ENCODE results near the gene CDKL2.

CDKL2 gene

DNA sequence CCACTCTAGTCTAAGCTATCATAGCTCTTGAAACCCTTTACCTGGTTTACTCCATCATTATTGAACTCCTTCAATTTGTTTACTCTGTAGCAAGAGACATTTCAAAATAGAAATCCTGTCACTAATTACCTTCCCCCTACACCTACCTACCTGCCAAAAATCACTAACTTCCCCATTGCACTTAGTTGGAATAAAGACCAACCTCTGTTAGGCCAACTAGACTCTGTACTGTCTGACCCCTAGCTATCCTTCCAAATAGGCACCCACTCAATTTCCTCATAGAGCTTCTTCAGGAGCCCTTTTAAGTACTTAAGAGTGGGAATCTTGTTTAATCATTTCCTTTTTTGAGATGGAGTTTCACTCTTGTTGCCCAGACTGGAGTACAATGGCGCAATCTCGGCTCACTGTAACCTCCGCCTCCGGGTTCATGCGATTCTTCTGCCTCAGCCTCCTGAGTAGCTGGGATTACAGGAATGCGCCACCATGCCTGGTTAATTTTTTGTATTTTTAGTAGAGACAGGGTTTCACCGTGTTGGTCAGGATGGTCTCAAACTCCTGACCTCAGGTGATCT is 8.9 kb upstream of the CDKL2 start:
- DNase-seq, result no peak

DNA sequence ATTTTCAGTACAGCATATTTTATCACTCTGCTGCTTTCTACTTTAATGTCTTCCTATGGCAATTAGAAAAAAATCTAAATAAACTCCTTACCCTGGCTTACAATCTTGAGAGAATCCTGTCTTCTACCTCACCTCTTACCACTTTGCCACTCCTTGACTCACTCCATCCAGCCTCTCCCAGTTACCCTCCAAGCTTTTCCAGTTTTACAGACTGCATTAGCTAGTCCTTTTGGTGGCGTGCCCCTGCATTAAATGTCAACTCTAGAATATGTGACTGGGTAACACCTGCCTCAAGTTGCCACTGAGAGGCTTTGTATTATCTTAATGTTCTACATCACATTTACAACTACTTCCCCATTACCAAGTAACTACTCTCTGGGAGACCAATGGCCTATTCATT is 7.5 kb upstream of the CDKL2 start:
- no peak for DNase-seq

DNA sequence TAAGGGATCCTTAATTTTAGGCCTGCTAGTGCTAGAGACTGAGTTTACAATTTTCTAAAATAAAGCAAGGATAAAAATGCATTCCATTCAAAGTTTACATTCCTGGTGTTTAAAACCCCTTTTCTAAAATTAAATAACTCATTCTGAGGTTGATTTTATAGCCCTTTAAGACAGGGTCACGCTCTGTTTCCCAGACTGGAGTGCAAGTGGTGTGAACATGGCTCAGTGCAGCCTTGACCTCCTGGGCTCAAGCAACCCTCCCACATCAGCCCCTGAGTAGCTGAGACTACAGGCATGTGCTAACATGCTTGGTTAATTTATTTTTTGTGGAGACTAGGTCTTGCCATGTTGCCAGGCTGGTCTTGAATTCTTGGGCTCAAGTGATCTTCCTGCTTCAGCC is 6.8 kb upstream of the CDKL2 start:
- DNase-seq, result no peak

DNA sequence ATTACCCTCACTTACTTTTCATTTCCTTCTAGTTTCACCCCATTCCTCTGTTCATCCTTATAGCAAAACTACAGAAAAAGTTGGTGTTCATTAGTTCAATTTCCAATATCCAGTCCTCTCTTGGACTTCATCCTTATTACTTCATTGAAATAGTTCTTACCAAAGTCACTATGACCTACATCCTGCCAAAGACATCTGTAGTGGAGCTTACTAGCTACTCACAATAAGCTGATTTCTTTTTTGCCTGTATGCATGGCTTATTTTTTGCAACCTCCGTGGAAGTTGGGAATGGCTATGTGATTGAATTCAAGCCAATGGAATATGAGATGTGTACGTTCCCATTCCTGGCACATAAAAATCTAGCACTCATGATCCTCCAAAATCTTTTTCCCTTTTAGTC is 4.6 kb upstream of the CDKL2 start:
- no peak for DNase-seq

DNA sequence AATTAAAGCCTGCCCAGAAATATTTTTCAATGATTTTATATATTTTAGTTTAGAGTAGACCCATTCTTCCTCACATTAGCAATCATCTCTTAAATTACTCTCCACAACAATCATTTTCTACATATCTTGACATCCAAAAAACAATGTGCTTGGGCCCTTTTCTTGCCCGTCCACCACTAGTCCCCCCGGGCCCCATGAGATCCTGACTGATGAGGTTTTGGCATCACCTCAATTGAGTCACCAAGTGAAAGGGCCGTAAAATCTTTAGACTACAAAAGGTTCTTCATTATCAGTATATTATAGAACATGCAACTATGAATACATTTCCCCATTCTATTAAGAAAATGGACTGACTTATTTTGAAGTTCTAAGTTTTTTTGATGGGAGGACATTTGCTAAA is 4.0 kb upstream of the CDKL2 start:
- DNase-seq, result no peak

DNA sequence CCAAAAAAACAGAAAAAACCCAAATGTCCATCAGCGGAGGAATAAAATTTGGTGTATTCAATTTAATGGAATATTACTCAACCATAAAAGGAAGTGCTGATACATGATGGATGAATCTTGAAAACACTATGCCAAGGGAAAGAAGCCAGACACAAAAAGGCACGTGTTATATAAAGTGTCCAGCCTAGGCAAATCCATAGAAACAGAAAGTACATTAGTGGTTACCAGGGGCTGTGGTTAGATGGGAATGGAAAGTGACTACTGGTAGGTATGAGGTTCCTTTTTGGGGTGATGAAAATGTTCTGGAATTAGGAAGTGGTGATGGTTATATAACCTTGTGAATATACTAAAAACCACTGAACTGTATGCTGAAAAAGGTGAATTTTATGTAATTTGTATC is 3.5 kb upstream of the CDKL2 start:
- DNase-seq, result no peak

DNA sequence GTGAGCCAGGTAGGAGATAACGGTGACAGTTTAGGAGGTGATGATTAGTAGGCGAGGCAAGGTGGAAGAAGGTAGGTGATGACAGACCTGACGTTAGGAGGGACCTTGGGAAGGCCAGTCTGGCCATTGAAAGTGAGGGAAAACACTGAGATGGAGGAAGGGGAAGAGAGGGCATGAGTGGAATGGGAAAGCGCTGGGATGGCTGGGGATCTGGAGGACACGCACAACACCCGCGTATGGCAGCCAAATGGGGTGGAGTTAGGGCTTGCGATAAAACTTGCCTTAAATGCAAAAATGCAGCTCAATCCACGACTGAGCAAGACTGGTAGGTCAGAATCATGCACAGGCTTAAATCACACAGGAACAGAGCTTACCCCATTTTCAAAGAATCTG is 605 bp upstream of the CDKL2 start:
- peak; percentile 29 for DNase-seq

DNA sequence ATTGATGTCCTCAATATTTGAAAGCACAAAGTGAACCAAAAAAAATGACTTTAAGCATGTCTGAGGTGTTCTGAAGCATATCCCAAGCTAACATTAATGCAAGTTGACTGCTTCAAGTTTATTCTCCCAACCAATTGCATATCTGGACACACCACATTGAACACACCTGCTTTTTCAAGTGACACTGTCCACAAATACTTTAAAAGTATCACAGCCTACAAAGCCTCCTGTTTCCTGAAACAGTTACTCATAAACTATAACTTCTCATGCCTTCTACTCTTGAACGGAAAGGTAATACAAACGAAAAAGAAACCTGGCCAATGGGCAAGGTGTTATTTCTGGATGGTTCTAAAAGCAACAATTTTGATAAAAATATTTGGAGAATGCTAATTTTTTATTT is 1.1 kb downstream of the CDKL2 start:
- no peak for DNase-seq

DNA sequence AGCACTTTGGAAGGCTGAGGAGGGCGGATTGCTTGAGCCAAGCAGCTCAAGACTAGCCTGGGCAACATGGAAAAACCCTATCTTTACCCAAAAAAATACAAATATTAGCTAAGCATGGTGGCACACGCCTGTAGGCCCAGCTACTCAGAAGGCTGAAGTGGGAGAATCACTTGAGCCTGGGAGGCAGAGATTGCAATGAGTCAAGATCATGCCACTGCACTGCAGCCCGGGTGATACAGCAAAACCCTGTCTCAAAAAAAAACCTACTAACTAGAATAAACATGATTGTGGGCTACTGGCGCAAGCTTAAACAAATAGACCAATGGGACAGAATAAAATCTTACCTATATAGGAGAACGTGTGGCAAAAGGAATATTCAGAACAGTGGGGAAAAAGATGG is 7.3 kb downstream of the CDKL2 start:
- no peak for DNase-seq

DNA sequence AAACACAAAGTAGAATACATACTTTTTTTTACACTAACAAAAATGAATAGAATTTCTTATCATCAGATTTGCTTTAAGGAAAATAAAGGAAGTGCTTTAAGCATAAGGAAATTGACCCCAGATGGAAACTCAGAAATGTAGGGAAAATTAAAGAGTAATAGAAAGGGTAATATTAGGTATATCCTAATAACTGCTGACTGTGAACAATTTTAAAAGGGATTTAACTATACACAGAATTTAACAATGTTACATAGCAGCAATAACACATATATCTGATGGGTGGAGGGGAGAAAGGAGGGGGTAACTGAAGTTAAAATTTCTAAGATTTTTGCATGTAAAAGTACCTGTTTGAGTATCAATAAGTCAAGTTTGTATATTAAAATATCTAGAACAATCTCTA is 8.6 kb downstream of the CDKL2 start:
- DNase-seq, result no peak

DNA sequence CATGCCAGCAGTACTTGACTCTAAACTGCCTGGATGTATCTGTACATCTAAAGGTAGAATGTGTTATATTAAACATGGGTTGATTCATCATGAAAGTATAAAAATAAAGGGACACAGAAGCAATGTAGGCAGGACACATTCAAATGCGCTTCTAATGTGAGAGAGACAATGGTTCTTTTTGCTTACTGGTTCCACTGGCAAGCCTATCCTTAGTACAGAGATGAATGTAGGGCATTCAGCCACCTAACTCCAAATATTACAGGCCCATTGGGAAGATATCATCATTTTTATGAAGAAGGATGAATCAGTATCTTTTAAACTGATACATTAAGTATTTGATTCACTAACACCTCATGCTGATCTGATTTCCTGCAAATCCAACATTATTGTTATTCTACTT is 18.0 kb downstream of the CDKL2 start:
- no peak for DNase-seq

DNA sequence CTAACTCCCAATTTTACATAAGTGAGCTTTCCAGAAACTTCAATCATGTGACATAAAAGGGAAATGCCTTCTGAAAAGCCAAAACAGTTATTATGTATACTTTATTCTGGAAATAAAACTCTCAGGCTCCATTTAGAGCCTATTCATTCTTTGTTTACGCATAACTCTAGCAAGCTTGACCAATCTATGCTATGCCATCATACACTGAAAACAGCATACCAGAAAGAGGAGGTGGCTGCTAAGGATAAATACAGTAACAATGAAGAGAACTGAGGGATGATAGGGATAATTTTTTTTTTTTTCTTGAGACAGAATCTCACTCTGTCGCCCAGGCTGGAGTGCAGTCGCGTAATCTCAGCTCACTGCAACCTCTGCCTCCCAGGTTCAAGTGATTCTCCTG is 24.4 kb downstream of the CDKL2 start:
- DNase-seq, result no peak

DNA sequence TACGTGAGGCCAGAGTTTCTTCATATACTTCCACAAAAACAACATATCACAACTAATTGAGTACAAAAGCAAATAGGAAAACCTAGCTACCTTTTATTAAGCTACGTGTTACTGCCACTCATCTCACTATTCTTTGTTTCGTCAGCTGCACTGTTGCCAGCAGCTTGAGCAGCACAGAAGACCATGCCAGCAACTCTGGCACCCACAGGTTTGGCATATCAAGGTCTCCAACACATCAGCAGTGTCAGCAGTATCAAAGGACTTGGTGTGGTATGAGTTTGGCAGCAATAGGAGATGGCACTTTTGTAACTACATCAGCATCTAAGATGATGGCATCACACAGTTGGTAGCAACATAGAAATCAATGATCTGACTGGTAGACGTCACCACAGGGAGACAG is 30.7 kb downstream of the CDKL2 start:
- DNase-seq, result no peak

DNA sequence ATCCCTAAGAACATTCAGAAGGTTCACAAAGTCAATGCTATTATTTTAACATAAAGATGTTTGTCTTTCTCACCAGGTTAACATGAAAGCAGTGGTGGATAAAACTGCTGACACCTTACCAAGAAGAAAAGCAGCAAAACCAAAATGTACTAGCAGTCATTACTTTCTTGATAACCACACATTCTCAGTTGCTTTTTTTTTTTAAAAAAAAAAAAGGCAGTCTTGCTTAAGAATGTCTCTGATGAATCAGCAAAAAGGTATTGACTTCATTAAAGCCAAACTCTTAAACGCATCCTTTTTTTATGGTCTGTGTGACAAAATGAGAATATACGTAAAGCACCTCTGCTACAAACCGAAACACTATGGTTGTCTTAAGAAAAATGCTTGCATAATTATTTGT is 31.9 kb downstream of the CDKL2 start:
- DNase-seq, result no peak

DNA sequence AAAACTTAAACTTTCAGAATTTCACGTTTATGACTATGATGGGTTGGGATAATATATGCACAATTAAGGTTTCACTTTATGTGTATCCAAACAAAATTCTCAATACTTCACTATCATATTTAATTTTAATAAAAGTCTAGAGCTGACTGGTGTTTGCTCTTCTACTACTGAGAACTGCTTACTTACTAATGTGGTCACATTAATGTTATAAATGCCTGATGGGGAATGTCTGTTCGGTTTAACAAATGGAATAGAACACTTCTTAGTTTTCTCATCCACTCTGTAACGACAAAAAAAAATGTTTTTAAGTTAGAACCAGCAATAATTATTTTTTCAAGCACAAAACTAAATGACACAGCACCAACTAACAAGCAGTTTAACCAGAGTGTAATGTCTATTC is 34.3 kb downstream of the CDKL2 start:
- DNase-seq, result no peak

DNA sequence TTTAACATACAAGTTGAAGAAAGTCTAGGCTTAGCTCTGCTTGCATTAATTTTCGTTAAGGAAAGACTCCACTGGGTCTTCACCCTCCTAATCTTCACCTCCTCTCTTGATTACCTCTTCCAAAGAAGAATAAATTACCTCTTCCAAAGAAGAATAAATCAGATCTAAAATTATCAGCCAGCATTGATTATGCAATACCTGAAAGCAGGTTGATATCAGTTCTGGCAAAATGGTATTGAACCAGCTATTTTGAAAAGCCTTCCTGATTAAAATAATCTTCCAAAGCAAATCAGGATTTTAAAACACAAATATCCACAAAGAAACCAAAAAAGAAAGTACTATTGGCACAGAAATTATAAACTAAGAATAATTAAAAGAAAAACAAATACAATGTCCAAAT is 36.9 kb downstream of the CDKL2 start:
- no peak for DNase-seq

DNA sequence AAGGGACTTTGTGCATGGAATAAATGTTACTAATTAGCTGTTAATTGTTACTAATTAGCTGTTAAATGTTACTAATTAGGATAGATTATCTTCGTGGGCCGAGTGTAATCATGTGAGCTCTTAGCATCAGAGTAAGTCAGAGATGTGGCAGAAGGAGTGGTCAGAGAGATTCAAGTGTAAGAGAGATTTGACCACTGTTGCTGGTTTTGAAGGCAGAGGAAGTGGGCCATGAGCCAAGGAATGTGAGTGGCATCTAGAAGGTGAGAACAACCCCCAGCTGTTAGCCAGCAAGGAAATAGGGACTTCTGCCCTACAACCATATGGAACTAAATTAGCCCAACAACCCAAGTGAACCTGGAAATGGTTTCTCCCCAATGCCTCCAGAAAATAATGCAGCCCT is 46.3 kb downstream of the CDKL2 start:
- no peak for DNase-seq

DNA sequence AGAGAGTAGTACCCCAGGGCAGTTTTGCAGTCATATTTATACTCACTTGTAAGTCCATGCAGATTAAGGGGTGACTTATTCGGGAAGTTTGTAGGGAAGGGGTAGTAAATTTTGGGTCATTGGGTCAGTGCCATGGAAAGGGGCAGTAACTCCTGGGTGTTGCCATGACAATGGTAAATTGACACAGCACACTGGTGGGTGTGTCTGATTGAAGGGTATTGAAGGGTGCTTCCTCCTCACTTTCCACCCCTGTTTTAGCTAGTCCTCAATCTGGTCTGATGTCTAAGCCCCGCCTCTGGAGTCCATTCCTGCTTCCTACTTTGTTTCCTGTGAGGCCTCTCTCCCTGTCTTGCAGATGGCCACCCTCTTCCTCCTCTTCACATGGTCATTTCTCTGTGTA is 62.6 kb downstream of the CDKL2 start:
- no peak for DNase-seq

DNA sequence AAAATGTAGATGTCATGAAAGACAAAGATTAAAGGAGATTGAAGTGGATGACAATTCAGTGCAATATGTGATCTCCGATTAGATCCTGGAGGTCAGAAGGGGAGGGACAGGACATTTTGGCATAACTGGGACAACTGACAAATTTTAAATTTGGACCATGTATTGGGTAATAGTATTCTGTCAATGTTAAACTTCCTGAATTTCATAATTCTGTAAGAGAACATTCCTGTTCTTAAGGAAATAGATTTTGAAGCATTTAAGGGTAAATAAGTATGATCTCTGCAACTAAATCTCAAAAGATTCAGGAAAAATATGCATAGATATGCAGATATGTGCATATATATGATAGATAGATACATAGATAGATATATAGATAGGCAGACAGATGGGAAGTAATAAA is 63.4 kb downstream of the CDKL2 start:
- no peak for DNase-seq

DNA sequence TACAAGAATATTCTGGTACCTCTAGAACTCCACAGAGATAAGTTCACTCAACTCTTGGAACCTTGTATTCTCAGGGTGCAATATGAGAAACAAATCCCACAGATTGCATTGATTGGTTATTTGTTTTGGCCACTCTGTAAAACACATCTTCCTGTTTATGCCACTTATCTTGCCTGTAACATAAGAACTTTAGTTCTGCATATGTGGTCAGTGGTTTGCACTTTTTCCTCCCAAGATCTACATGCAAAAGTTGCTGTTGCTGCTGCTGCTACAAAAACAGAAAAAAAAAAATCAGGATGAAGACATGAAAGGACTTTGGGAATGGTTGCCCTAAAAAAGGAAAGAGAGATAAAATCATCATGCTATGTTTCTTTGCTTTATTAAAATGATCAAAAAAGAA is 64.8 kb downstream of the CDKL2 start:
- DNase-seq, result no peak

DNA sequence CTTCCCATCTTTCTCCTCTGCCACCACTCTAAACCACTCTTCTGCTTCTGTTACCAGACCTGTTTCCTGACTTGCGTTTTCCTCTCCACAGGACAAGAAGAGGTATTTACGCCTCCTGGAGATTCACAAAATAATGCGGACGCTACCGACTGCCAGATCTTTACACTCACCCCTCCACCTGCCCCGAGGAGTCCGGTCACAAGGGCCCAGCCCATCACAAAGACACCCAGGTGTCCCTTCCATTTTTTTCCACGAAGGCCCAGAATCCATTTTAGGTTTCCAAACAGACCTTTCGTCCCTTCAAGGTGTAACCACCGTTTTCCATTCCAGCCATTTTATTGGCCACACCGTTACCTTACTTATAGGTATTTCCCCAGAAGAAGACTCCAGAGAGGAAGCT is 66.3 kb downstream of the CDKL2 start:
- no peak for DNase-seq

DNA sequence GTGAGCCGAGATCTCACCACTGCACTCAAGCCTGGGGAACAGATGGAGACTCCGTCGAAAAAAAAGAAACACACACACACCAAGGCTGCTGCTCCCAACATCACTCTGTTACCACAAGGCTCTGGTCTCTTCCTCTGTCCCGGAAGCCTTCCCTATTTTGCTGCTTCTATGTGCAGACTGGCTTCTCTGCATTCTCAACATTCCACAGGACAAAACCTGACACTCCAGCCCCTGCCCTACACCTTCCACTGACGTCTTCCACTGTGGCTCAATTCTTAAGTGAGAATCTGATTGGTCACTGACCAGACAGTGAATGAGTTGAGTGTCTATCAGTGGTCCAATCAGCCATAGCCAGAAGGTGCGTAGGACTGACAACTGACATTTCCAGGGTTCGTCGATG is 68.5 kb downstream of the CDKL2 start:
- DNase-seq, result no peak

DNA sequence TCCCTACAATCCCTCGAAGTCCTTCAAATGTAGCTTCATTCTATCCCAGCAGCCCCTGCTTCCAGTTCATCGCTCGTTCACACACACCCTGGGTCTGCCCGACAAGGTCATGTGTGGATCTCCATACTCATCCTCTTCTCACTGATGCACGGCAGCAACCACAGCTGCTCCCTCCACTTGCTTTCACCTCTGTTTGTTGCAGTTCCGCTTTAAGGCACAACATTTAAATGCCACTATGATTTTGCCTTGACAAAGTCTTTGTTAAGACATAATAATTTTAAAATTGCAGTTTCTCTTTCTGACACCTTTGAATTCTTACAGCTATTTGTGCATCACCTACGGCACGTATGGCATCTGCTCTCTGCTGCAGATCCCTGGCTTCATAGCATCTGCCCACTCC is 72.6 kb downstream of the CDKL2 start:
- DNase-seq, result no peak

DNA sequence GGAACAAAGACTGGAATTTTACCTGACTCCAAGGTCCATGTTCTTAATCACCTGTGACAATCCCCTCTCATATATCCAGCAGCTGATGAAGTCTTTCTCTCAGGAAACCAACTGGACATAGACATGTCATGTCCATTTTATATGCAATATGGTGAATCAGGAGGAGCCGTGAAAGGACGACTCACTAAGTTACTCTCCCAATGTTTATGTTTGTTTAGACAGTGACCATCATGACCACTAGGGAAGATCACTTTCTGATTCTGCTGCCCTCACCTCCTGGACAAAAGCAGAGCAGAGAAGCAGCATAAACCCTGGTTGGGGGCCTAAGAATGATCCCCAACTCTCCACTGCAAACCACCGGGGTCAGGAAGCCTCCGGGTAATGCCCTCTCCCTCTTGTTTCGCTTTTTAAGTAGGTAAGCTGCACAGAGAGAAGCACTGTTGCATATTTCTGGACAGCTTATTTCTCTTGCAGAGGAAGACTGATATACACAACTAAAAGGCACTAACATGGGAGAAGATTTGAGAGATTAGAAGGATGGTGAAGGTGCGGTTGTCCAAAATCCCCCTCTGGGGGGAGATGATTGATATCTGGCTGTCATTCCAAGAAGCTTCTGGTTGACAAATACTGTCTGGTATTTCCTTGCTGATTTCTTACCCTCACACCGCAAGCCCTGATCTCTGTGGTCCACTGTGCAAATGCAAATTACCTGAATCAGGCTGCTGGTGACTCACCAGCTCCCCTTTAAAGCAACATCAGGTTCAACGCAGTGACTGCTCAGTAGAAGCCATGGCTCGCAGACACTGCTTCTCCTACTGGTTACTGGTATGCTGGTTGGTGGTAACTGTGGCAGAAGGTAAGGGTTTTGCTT is 74.8 kb downstream of the CDKL2 start, which contains the start of gene ODAPH:
TSS of gene ODAPH (plus strand) at position 773 of the 871 bp plus-strand sequence. CDS start at position 790, 17 bp downstream.
- no peak for DNase-seq

DNA sequence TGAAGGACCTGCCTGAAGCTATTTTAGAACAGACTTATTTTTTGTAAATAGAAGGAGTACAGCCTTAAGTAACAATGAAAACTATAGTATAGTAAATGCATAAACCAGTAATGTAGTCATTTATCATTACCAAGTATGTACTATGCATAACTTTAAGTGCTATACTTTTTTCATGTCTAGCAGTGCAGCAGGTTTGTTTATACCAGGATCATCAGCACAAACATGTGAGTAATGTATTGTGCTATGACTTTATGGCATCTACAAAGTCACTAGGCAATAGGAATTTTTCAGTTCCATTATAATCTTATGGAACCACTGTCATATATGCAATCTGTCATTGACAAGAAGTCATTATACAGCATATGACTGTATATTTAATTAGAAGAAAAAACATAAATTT is 77.9 kb downstream of the CDKL2 start:
- DNase-seq, result no peak

Data from right hindlimb (tissue), 1 donor.